T-cell (primary cell): ENCODE results near the gene IL20. TPM values are rescaled to one million over a fixed set of nuclear protein-coding genes. Genes with fewer than 3 reads are reported as not detected.

Source experiments
- ATAC-seq, 4 experiments: fragments of 200-7000 bp in 3 of 4; fragments of 150-1000 bp in 1 of 4; cut with Tn5 transposase; replicated peaks in 1 of 4; 1 replicate in 3 of 4; 2 replicates in 1 of 4; pipeline ENCODE4 v1.10.0; 2021; ENCODE audit warnings: moderate library complexity in 3 of 4, mild to moderate bottlenecking in 2 of 4, moderate number of reproducible peaks in 1 of 4
- CTCF ChIA-PET, 2 donors: fragments of 300-600 bp; sonication (Branson Sonifier 250); formaldehyde crosslinking; loops; one replicate each; lab custom pipeline; 2022; ENCODE audit warnings: antibody characterized with exemption in 2 of 2; lab: Charles Lee
- POLR2A ChIA-PET, 2 donors: fragments of 300-600 bp; sonication (Branson Sonifier 250); formaldehyde crosslinking; loops; one replicate each; lab custom pipeline; 2022; ENCODE audit warnings: antibody characterized with exemption in 2 of 2; lab: Charles Lee
- DNase-seq, 35 experiments: peaks; one replicate each; pipeline versions ENCODE4 v3.0.0 to v3.0.0-alpha.2; 2013 to 2023
- H3K27ac ChIP-seq: one replicate; pipeline ENCODE4 v1.5.1; 2013; ENCODE audit warnings: low read length
- H3K27me3 ChIP-seq, 2 experiments: replicated peaks in 1 of 2; 1 replicate in 1 of 2; 2 replicates in 1 of 2; pipeline versions ENCODE4 v1.6.1 to v1.7.0; 2013; ENCODE audit warnings: low read length in 1 of 2, mixed read lengths in 1 of 2; ENCODE audit not compliant: control insufficient read depth in 2 of 2, insufficient read depth in 2 of 2; ENCODE audit errors: extremely low read depth in 1 of 2
- H3K36me3 ChIP-seq, 2 donors: 1 replicate in 1 of 2; 2 replicates in 1 of 2; pipeline versions ENCODE4 v1.6.1 to v1.7.0; 2013; ENCODE audit warnings: low read length in 1 of 2; ENCODE audit not compliant: control insufficient read depth in 2 of 2, insufficient read depth in 1 of 2; ENCODE audit errors: extremely low read depth in 1 of 2
- H3K4me1 ChIP-seq, 2 experiments: 1 replicate in 1 of 2; 2 replicates in 1 of 2; pipeline versions ENCODE4 v1.6.1 to v1.7.0; 2013; ENCODE audit warnings: low read length in 2 of 2, mixed read lengths in 1 of 2; ENCODE audit not compliant: insufficient read depth in 2 of 2, control insufficient read depth in 1 of 2; ENCODE audit errors: extremely low read depth in 1 of 2
- H3K4me3 ChIP-seq, 2 donors: 1 replicate in 1 of 2; 2 replicates in 1 of 2; pipeline versions ENCODE4 v1.5.1 to v1.7.0; 2013; ENCODE audit warnings: mild to moderate bottlenecking in 2 of 2, low read length in 1 of 2, moderate library complexity in 1 of 2; ENCODE audit not compliant: control insufficient read depth in 1 of 2; ENCODE audit errors: extremely low read depth in 1 of 2
- H3K9me3 ChIP-seq: 2 replicates; pipeline ENCODE4 v1.7.0; 2013
- H3K27ac Mint-ChIP-seq, 2 donors: one replicate each; pipeline ENCODE4 v1.8.0; 2020 to 2021; ENCODE audit warnings: mild to moderate bottlenecking in 2 of 2, mixed read lengths in 2 of 2
- H3K27me3 Mint-ChIP-seq, 2 donors: one replicate each; pipeline ENCODE4 v1.8.0; 2021 to 2022; ENCODE audit warnings: mixed read lengths in 2 of 2
- H3K36me3 Mint-ChIP-seq: one replicate; pipeline ENCODE4 v1.8.0; 2021; ENCODE audit warnings: mixed read lengths
- H3K4me1 Mint-ChIP-seq, 3 donors: one replicate each; pipeline ENCODE4 v1.8.0; 2020 to 2022; ENCODE audit warnings: mixed read lengths in 3 of 3, mild to moderate bottlenecking in 1 of 3
- H3K4me3 Mint-ChIP-seq, 3 donors: one replicate each; pipeline ENCODE4 v1.8.0; 2020 to 2022; ENCODE audit warnings: mild to moderate bottlenecking in 3 of 3, mixed read lengths in 3 of 3, moderate library complexity in 3 of 3
- H3K9me3 Mint-ChIP-seq, 3 donors: one replicate each; pipeline ENCODE4 v1.8.0; 2020 to 2022; ENCODE audit warnings: mixed read lengths in 3 of 3
- WGBS: methylation state at CpG from one replicate; pipeline ENCODE4 v1.1.5; 2013; ENCODE audit warnings: missing lambda C conversion rate; ENCODE audit not compliant: insufficient coverage; 5-methylcytosine and 5-hydroxymethylcytosine counted together
- total RNA-seq, 35 experiments: library from RNA in 6 of 35; stranded (reverse) in 6 of 35; fragments of 120-200 nt in 1 of 35; gene quantifications; one replicate each; pipeline versions ENCODE4 v1.2.1 to v1.2.4 and lab custom pipeline; 2013 to 2026

The IL20 gene
- total RNA-seq, 5 donors from 2014 or later (not counting 1 experiment from before 2014, with no cell fraction given): not detected

- Mint-ChIP-seq H3K4me3 (peak overlapping the region; percentile 29 to 51 (median 31)), H3K4me1 (peaks cover 23 to 35% (median 27%) of the 10 kb centered on the region in 3 donors), H3K36me3 (peaks cover 9% of the 10 kb centered on the region), H3K27me3 (peaks cover 0 to 1% of the 10 kb centered on the region in 2 donors), H3K27ac (peak overlapping the region in 1 of 2 donors; percentile 70), H3K9me3 (no peaks in the 10 kb centered on the region)
- DNase-seq (peak in 1 of 35 experiments; percentile 35), ATAC-seq (peak in 3 of 4 experiments; percentile 63 to 77 (median 71))
- Histone ChIP-seq H3K27me3 (peaks cover 0 to 3% of the 10 kb centered on the region in 2 experiments), H3K36me3 (no peaks in the 10 kb centered on the region), H3K4me3 (no peak overlapping the region), H3K9me3 (no peaks in the 10 kb centered on the region), H3K27ac (no peak overlapping the region), H3K4me1 (peaks cover 4 to 8% of the 10 kb centered on the region in 2 experiments)
- ChIA-PET POLR2A (interaction anchor here in 1 of 2 donors (0.7 to 0.8 kb wide), 2 partner anchors 59 to 413 kb away, joined by 4 read pairs; no protein-coding TSS in a partner anchor), CTCF (interaction anchor here in 1 of 2 donors (0.5 kb wide), 1 partner anchor 229 kb away, joined by 3 read pairs; no protein-coding TSS in a partner anchor)
- 69% methylated on average over 7 of the region's 15 CpGs for WGBS
Measured at GRCh38 chr1:206890125-206891060, 25.0 kb downstream of the IL20 start.

GRCh38 chr1:206891412-206891811, 26.0 kb downstream of the IL20 start:
- H3K4me3 Mint-ChIP-seq: peak overlapping the region in 1 of 3 donors; percentile 51
- no peaks in the 10 kb centered on the region for H3K36me3 ChIP-seq
- no peak for DNase-seq
- ChIA-PET POLR2A (interaction anchor here in 1 of 2 donors (0.6 kb wide), 1 partner anchor 84 kb away, joined by 3 read pairs; no protein-coding TSS in a partner anchor), CTCF (no interaction called here)
- H3K27ac ChIP-seq: no peak overlapping the region
- no peaks in the 10 kb centered on the region for H3K9me3 Mint-ChIP-seq
- H3K27me3 Mint-ChIP-seq: no peaks in the 10 kb centered on the region
- peaks cover 27 to 39% (median 27%) of the 10 kb centered on the region in 3 donors for H3K4me1 Mint-ChIP-seq
- no peaks in the 10 kb centered on the region for H3K9me3 ChIP-seq
- WGBS: no CpG with 5 or more reads among the region's 1 CpG
- peaks cover 4 to 8% of the 10 kb centered on the region in 2 experiments for H3K4me1 ChIP-seq
- peaks cover 9% of the 10 kb centered on the region for H3K36me3 Mint-ChIP-seq
- no peak overlapping the region for H3K4me3 ChIP-seq
- H3K27me3 ChIP-seq: peaks cover 0 to 9% of the 10 kb centered on the region in 2 experiments
- peak overlapping the region in 1 of 2 donors; percentile 13 for H3K27ac Mint-ChIP-seq
- ATAC-seq: no peak

- Histone ChIP-seq H3K4me3 (no peak overlapping the region), H3K4me1 (peaks cover 4 to 8% of the 10 kb centered on the region in 2 experiments), H3K27ac (no peak overlapping the region), H3K27me3 (peaks cover 0 to 9% of the 10 kb centered on the region in 2 experiments), H3K36me3 (no peaks in the 10 kb centered on the region), H3K9me3 (no peaks in the 10 kb centered on the region)
- peaks cover 33 to 49% (median 38%) of the 10 kb centered on the region in 3 donors for H3K4me1 Mint-ChIP-seq
- H3K36me3 Mint-ChIP-seq: peaks cover 9% of the 10 kb centered on the region
- no peaks in the 10 kb centered on the region for H3K9me3 Mint-ChIP-seq
- H3K27ac Mint-ChIP-seq: no peak overlapping the region
- H3K27me3 Mint-ChIP-seq: no peaks in the 10 kb centered on the region
- DNase-seq: no peak
- POLR2A ChIA-PET: interaction anchor here in 1 of 2 donors (0.7 kb wide), 1 partner anchor 121 kb away, joined by 3 read pairs; no protein-coding TSS in a partner anchor
- ATAC-seq: no peak
- H3K4me3 Mint-ChIP-seq: no peak overlapping the region
- 100% methylated on average over 1 of the region's 3 CpGs for WGBS
- CTCF ChIA-PET: interaction anchor here (0.6 kb wide), 2 partner anchors 9 to 20 kb away, joined by 3 read pairs; no protein-coding TSS in a partner anchor
Measured at GRCh38 chr1:206892351-206892984, 27.0 kb downstream of the IL20 start.

- H3K4me1 ChIP-seq: peaks cover 4 to 8% of the 10 kb centered on the region in 2 experiments
- Mint-ChIP-seq H3K4me3 (no peak overlapping the region), H3K9me3 (no peaks in the 10 kb centered on the region), H3K27me3 (no peaks in the 10 kb centered on the region), H3K27ac (no peak overlapping the region), H3K36me3 (peaks cover 9% of the 10 kb centered on the region), H3K4me1 (peaks cover 35 to 51% (median 40%) of the 10 kb centered on the region in 3 donors)
- DNase-seq (no peak), ATAC-seq (no peak)
- H3K9me3 ChIP-seq: no peaks in the 10 kb centered on the region
- no peak overlapping the region for H3K27ac ChIP-seq
- H3K4me3 ChIP-seq: no peak overlapping the region
- ChIA-PET POLR2A (no interaction called here), CTCF (interaction anchor here in 1 of 2 donors (0.7 kb wide), 1 partner anchor 82 kb away, joined by 5 read pairs; no protein-coding TSS in a partner anchor)
- WGBS: 80% methylated on average over 1 of the region's 2 CpGs
- no peaks in the 10 kb centered on the region for H3K36me3 ChIP-seq
- H3K27me3 ChIP-seq: peaks cover 0 to 9% of the 10 kb centered on the region in 2 experiments
Measured at GRCh38 chr1:206893380-206893779, 28.0 kb downstream of the IL20 start.

GRCh38 chr1:206895325-206895724, 29.9 kb downstream of the IL20 start:
- DNase-seq (no peak), ATAC-seq (no peak)
- Histone ChIP-seq H3K27me3 (peaks cover 0 to 9% of the 10 kb centered on the region in 2 experiments), H3K27ac (no peak overlapping the region), H3K36me3 (no peaks in the 10 kb centered on the region), H3K9me3 (no peaks in the 10 kb centered on the region), H3K4me3 (no peak overlapping the region), H3K4me1 (peaks cover 4 to 22% of the 10 kb centered on the region in 2 experiments)
- peaks cover 37 to 59% (median 45%) of the 10 kb centered on the region in 3 donors for H3K4me1 Mint-ChIP-seq
- no peaks in the 10 kb centered on the region for H3K9me3 Mint-ChIP-seq
- peaks cover 9% of the 10 kb centered on the region for H3K36me3 Mint-ChIP-seq
- 83% methylated on average over 1 of the region's 3 CpGs for WGBS
- ChIA-PET POLR2A (no interaction called here), CTCF (interaction anchor here (0.7 to 1.2 kb wide), 4 partner anchors 12 to 86 kb away, joined by 3 to 4 read pairs (median 4); no protein-coding TSS in a partner anchor)
- no peak overlapping the region for H3K27ac Mint-ChIP-seq
- H3K4me3 Mint-ChIP-seq: no peak overlapping the region
- no peaks in the 10 kb centered on the region for H3K27me3 Mint-ChIP-seq
